ENCODE data around the gene RAB3A.
A peak's percentile ranks its signal among the peaks of the same experiment; 100 is the strongest.

Gene RAB3A

GRCh38 chr19:18197941-18198340 is 5.9 kb downstream of the RAB3A start:
- no peak for DNase-seq (ENCODE audit: low read depth in 2 of 2)

GRCh38 chr19:18197306-18197705 is 6.5 kb downstream of the RAB3A start:
- no peak for DNase-seq (ENCODE audit: low read depth in 2 of 2)

GRCh38 chr19:18196511-18196845 is 7.4 kb downstream of the RAB3A start:
- no peak for DNase-seq (ENCODE audit: low read depth in 2 of 2)

GRCh38 chr19:18194554-18195238 is 9.1 kb downstream of the RAB3A start:
- DNase-seq (ENCODE audit: low read depth in 2 of 2): no peak

GRCh38 chr19:18194181-18194530 is 9.7 kb downstream of the RAB3A start:
- DNase-seq (ENCODE audit: low read depth in 2 of 2): no peak

- DNase-seq (ENCODE audit: low read depth in 2 of 2): no peak
Observed at GRCh38 chr19:18193388-18194180, 10.3 kb downstream of the RAB3A start.

GRCh38 chr19:18192673-18193387 is 11.0 kb downstream of the RAB3A start, which contains the start of gene MPV17L2:
TSS of gene MPV17L2 (plus strand) at chr19:18193218. CDS start at chr19:18193282, 64 bp downstream.
- DNase-seq (ENCODE audit: low read depth in 2 of 2): peak; percentile 92 to 98

GRCh38 chr19:18191640-18192062 is 12.2 kb downstream of the RAB3A start:
- DNase-seq (ENCODE audit: low read depth in 2 of 2): no peak

- no peak for DNase-seq (ENCODE audit: low read depth in 2 of 2)
Observed at GRCh38 chr19:18190278-18190677, 13.6 kb downstream of the RAB3A start.

GRCh38 chr19:18185538-18185937 is 18.3 kb downstream of the RAB3A start:
- no peak for DNase-seq (ENCODE audit: low read depth in 2 of 2)

GRCh38 chr19:18183529-18183928 is 20.3 kb downstream of the RAB3A start:
- no peak for DNase-seq (ENCODE audit: low read depth in 2 of 2)

- DNase-seq (ENCODE audit: low read depth in 2 of 2): no peak
Observed at GRCh38 chr19:18179957-18180356, 23.9 kb downstream of the RAB3A start.

- no peak for DNase-seq (ENCODE audit: low read depth in 2 of 2)
Observed at GRCh38 chr19:18176367-18177310, 27.2 kb downstream of the RAB3A start.

GRCh38 chr19:18174983-18175382 is 28.9 kb downstream of the RAB3A start:
- no peak for DNase-seq (ENCODE audit: low read depth in 2 of 2)

GRCh38 chr19:18173572-18174288 is 30.1 kb downstream of the RAB3A start, which contains the start of gene IFI30:
TSS of gene IFI30 (plus strand) at chr19:18173813. CDS start at chr19:18173842, 29 bp downstream.
- DNase-seq (ENCODE audit: low read depth in 2 of 2): peak; percentile 45 to 53

- DNase-seq (ENCODE audit: low read depth in 2 of 2): no peak
Observed at GRCh38 chr19:18173054-18173571, 30.7 kb downstream of the RAB3A start.

GRCh38 chr19:18172331-18173053 is 31.4 kb downstream of the RAB3A start:
- DNase-seq (ENCODE audit: low read depth in 2 of 2): no peak

- DNase-seq (ENCODE audit: low read depth in 2 of 2): no peak
Observed at GRCh38 chr19:18171605-18172327, 32.1 kb downstream of the RAB3A start.

GRCh38 chr19:18170714-18171255 is 33.1 kb downstream of the RAB3A start:
- no peak for DNase-seq (ENCODE audit: low read depth in 2 of 2)

Measured in stimulated activated CD4-positive, alpha-beta T cell treated with anti-CD3 and anti-CD28 coated beads, Interleukin-4, amount 100 ng/mL, for 48 hours (primary cell).